Left ventricle myocardium superior (tissue), 1 donor: ENCODE measurements around the gene CIAO3. TPM values are rescaled to one million over a fixed set of nuclear protein-coding genes. Genes with fewer than 3 reads are reported as not detected.
"Not testable (repeated sequence)": the region's sequence is repeated elsewhere in the genome, so short reads cannot be mapped to it uniquely, and the experiment has no call there.

ENCODE experiments used
- ATAC-seq: fragments of 200-7000 bp; cut with Tn5 transposase; one replicate; pipeline ENCODE4 v1.9.1; 2020; ENCODE audit warnings: mild to moderate bottlenecking, moderate library complexity
- DNase-seq: peaks from one replicate; pipeline ENCODE4 v3.0.0-alpha.2; 2020
- intact Hi-C: fragments of 100-400 bp; cut with micrococcal nuclease; formaldehyde crosslinking; loops from one replicate; pipeline ENCODE4 v1.11.0; 2022
- total RNA-seq: library from RNA; stranded (reverse); fragmentation: NEBNext Ultra II Directional; extraction: Animal tissue kit (Norgen Biotek cat#: 25700); gene quantifications from one replicate; pipeline ENCODE4 v1.2.1, GENCODE V29; 2021
- donor health status: DM: no; HTN: yes; CAD: no; lungs with severe emphysema.

CIAO3 gene
- total RNA-seq, 1 donor from 2014 or later, result 34.5 TPM

DNA sequence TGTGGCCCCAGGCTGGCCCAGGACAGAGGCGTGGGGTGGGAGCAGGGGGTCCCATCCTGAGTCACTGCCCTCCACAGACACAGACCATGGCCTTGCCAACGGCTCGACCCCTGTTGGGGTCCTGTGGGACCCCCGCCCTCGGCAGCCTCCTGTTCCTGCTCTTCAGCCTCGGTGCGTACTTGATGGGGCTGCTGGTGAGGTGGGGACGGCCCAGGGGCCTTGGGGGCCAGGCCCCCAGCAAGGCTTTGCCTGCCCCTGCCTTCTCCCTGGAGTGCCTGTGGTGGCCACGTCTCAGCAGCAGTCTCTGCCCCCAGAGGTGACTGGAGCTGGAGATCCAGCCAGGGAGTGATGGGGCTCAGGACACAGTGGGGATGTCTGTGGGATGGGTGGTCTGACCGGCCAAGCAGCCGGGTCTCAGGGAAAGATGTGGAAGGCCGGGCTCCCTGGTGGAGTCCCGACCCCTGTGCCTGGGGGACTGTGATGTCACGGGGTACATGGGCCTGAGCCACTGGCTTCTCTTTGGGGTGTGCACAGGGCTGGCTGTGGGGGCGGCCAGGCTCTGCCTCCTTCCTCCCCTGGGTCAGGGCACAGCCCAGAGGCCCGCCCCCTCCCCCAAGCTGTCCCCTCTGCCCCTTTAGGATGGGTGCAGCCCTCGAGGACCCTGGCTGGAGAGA lies 21.9 kb upstream of the CIAO3 start:
- no peak for DNase-seq
- no peak for ATAC-seq
- intact Hi-C loops, result no loop called here

DNA sequence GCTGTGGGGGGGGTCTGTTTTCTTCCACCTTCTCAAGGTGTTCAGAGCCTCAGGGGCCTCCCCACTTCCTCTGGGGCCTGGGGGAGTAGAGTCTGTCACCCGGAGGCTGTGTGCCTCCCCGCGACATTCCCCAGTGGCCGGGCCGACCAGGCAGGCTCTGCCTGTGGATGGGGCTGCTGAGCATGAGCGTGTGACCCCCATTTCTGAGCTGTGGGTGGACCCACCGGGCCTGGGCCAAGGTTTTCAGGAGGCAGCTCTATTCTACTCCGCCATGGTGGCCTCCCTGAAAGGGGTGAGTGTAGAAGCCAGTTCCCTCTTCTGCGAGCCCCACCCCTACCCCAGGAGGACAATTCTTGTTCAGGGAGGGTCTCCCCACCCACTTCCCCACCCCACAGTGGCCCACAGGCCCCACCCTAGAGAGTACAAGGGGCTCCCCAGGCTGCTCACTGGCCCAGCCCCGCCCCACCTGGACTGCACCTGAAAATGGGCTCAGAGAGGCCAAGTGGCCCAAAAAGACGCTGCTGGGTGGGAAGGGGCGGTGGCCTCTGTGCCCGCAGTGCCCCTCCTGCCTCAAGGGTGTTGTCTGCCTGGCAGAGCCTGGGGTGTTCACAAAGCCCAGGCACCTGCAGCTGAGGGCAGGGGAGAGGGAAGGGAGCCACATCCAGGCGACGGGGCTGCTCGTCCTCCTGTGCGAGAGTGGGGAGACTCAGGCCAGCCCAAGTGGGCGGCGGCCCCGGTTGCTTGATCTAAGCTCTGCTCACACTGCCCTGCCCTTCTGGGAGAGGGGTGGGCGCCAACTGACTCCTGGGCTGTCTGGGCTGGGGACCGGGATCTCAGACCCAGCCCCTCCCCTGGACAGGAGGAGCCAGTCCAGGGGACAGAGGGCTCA lies 21.1 kb upstream of the CIAO3 start:
- DNase-seq (no peak), ATAC-seq (no peak)
- intact Hi-C loops, result no loop called here

DNA sequence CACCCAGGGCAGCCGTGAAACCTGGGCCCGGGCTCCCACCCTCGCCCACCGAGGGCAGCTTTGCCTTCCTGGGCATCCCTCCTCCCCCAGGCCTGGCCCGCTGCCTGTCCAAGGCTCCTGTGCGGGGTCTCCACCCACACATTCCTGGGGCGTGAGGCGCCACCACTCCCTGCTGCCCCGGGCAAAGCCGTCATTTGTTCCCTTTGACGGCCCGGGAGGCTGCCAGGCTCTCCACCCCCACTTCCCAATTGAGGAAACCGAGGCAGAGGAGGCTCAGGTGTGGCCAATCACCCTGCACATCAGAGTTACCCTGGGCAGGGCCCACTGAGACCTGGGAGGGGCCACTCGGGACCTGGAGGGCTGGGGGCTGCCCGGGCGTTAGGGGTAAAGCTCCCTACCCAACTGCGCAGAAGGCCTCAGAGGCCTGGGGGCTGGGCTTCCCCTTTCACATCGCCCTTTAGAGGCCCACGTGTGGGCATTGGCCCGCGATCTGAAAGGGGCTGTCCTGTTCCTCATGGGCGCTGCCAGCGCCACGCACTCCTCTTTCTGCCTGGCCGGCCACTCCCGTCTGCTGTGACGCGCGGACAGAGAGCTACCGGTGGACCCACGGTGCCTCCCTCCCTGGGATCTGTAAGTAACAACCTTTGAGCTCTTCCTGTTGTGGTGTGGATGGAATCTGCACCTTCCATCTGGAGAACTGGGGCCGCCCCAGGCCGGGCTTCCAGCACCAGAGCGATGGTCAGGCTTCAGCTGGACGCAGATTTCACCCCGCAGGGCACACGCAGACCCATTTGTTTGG lies 19.9 kb upstream of the CIAO3 start, which contains the start of gene MSLN:
Gene MSLN (plus strand): TSS at position 190 of the 799 bp plus-strand sequence. CDS start 1,947 bp downstream, outside the sequence.
- DNase-seq (no peak), ATAC-seq (peak; percentile 31)
- intact Hi-C loops, result no loop called here

DNA sequence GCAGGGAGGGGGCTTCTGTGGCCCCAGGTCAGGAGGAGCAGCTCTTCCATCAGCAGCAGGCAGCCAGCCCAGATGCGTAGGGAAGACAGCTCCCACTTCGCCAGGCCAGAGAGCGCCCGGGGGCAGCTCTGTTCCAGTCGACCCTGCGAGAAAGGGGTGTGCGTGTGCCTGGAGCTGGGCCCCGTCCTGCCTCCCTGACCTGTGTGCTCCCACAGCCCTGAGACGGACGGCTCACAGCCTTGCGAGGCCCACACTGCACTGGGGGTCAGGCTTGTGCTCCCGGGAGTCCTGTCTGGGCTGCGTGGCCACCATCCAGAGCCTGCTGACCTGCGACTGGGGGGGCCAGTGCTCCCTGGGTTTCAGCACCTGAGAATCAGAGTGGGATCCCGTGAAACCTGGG lies 19.3 kb upstream of the CIAO3 start:
- DNase-seq (no peak), ATAC-seq (no peak)
- intact Hi-C loops, result no loop called here

DNA sequence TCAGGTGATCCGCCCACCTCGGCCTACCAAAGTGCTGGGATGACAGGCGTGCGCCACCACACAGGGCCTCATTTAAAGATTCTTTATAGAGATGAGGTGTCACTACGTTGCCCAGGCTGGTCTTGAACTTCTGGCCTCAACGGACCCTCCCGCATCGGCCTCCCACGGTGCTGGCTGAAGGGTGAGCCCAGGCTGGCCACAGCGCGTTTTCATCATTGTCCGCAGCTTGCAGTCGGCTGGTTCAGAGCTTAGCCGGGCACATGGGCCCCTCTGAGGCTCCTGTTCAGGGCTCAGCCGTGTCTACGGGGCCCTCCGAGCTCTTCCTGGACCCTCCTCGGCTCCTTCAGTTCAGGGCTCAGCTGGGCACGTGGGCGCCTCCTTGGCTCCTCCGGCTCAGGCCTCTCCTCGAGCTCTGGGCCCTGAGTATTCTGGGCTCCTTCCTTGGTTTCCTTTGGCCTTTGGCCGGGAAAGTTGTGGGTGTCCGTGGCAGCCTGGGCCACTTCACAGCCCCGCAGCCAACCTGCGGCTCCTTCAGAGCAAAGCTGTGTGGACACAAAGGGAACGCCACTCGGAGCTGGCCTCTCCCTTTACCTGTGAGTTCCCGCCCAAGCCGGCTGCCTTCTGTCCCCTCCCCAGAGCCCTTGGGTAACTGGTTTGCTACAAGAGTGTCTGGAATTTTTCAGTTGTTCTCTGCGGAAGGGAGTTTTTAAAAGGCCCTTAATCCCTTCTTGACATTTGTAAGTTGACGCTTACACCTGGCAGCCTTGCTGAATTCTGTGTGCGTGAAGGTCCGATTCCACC lies 18.5 kb upstream of the CIAO3 start:
- intact Hi-C loops, result no loop called here
- no peak for DNase-seq
- no peak for ATAC-seq

DNA sequence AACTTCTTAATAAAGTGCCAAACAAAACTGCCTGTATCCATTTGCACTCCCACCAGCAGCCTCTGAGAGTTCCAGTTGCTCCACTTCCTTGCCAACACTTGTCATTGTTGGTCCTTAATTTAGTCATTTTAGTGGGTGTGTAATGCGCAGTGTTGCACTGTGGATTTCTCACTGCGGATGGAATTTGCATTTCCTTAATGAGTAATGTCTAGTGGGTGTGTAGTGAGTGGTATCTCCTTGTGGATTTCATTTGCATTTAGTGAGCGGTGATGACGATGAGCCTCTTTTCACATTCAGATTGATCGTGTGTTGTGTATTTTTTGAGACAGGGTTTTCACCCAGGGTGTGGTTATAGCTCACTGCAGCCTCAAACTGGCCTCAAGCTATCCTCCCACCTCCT lies 15.6 kb upstream of the CIAO3 start:
- intact Hi-C loops, result no loop called here
- DNase-seq (no peak), ATAC-seq (no peak)

DNA sequence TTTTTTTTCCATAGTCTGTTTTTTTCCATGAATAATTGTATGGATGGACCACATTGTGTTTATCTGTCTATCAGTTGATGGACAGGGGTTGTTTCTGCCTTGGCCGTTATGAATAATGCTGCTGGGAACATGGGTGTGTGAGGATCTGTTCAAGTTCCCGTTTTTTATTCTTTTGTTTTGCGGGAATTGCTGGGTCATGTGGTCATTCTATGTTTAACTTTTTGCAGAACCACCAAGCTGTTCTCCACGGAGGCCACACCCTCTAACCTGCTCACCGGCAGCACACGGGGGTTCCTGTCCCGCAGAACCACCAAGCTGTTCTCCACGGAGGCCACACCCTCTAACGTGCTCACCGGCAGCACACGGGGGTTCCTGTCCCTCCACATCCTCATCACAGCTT lies 13.9 kb upstream of the CIAO3 start:
- peak; percentile 51 for ATAC-seq
- DNase-seq, result no peak
- intact Hi-C loops, result no loop called here

DNA sequence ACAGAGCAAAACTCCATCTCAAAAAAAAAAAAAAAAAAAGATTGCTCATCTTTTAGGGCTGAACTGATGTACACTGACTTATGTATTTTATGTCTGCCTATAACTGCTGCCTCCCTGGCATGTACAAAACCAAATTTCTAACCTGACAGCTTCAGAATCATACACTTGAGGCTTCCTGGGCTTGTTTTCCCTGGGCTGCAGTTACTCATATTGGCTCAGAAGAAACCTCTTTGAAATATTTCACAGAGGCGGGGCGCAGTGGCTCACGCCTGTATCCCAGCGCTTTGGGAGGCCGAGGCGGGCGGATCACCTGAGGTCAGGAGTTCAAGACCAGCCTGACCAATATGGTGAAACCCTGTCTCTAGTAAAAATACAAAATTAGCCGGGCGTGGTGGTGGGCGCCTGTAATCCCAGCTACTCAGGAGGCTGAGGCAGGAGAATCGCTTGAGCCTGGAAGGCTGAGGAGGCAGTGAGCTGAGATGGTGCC lies 13.4 kb upstream of the CIAO3 start:
- intact Hi-C loops, ATAC-seq, DNase-seq: not testable (repeated sequence)

DNA sequence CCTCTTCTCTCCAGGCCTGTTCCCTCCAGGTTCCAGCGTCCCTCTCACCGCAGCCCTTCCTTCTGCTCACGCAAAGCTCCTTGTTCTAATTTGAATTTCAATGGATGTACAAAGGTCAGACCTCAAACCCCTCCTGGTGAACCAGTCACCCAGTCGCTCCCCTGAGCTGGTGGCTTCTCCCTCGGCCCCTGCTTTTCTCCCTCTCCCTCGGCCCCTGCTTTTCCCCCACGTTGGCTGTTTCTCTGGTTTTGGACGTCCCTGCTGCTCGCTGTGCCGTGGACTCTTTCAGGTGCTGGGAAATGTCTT lies 11.2 kb upstream of the CIAO3 start:
- intact Hi-C loops, result no loop called here
- DNase-seq, result no peak

DNA sequence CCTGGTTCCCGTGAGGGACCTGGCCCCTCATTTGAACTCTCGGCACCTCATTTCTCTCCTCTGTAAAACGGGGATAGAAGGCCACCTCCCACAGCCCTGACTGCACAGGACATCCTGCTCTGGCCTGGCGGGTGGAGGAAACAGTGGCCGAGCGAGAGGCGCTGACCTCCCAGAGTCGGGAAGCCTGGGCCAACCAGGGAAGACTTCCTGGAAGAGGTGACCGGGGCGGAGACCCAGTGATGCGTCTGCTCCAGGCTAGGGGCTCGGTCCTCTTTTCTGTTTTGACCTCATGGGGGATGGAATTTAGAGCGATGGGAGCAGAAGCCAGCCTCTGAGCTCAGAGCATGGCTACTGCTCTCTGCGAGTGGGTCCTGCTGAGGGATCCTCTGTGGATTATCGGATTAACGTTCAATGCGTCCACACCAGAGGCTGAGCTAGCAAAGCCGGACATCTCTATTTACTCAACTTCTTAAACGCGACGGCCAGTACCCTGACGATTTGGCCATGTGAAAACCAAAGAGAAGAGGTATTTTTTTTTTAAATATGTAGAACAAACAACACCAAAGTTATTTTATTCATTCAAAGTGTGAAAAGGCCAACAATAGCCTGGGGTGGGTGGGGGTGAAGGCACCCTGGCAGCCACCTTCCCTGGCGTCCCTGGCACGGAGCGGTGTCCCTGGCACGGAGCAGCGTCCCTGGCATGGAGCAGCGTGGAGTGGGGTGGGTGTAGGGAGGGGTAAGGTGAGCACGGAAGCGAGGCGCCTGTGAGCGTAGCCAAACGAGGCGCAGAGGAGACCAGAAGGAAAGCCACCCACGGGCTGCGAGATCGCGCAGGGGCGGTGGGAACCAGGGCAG lies 10.6 kb upstream of the CIAO3 start:
- DNase-seq, result peak; percentile 52
- intact Hi-C loops, result no loop called here
- peak; percentile 85 for ATAC-seq

More for the DNA sequence above, 11.2 kb upstream of the CIAO3 start:
- ATAC-seq, result no peak

DNA sequence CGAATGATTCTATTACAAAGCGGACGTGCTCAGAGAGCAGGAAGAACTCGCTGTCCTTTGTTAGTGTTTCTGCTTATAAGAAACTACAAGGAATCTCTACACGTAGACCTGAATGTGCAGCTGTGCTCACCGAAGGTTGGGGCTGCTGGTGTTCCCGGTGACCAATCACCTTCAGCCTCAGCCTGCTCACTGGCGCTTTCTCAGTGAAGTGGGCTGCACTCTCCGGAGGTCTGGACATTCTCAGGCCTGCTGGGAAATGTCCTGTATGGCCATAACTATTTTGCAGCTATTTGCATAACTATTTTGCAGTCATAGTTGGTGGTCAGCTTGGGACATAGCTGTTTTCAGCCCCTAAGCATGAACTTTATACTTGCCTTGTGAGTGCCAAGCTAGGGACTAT lies 9.7 kb upstream of the CIAO3 start:
- ATAC-seq (no peak), DNase-seq (no peak)
- intact Hi-C loops, result no loop called here

DNA sequence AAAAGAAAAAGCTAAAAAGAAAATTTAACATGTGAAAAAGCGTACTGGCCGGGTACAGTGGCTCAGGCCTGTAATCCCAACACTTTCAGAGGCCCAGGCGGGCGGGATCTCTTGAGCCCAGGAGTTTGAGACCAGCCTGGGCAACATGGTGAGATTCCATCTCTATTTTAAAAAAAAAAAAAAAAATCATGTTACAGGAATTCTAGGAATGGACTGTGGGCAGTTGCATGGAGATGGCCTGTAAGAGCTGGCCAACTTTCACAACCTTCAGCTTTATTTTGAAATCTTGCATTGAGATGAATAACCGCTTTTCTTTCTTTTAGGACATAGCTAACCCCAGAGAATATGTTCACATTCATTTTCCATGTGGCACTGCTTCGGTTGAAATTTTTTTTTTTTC lies 8.2 kb upstream of the CIAO3 start:
- ATAC-seq (no peak), DNase-seq (no peak)
- intact Hi-C loops, result no loop called here

DNA sequence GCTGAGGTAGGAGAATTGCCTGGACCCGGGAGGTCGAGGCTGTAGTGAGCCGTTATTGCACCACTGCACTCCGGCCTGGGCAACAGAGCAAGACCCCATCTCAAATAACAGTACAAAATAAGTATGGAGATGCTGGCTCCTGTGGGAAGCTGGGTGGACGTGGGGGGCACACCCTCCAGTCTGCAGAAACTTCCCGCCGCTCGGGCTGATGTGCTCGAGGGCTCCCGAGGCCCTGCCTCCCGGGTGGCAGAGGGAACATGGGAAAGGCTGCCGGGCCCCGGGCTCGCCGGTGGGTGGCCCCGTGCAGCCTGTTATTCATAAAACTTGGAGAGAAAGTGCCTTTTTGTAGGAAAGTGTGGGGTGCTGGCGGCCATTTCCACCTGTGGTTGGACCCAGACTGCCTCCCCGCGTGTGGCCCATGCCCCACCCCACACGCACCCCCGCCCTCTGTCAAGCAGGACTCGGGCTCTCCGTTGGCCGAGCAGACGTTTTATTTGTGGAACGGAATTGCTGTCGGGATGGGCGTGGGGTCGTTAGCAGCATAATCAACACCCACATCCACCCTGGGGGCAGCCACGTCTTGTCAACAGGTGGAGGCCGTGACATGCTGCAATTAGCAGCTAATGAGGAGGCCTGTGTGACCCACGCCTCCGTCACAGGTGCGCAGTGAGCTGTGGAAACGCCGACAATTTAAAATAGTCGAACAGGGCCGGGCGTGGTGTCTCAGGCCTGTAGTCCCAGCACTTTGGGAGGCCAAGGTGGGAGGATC lies 7.4 kb upstream of the CIAO3 start:
- intact Hi-C loops, result no loop called here
- DNase-seq, result no peak
- ATAC-seq, result no peak

DNA sequence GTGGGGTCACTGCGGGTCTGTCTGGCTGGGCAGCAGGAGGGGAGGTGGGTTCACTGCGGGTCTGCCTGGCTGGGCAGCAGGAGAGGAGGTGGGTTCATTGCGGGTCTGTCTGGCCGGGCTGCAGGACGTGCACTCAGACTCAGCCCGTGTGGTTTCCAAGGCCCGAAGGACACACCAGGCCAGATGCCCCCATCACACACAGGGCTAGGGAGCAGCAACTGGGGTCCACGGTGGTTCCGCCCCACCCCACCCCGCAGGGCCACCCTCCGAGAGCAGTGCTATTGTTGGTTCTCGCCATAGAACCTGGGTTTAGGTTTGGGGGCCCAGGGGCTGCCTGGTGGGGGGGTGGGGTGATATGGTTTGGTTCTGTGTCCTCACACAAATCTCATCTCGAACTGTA lies 5.8 kb upstream of the CIAO3 start:
- ATAC-seq (no peak), DNase-seq (no peak)
- intact Hi-C loops, result no loop called here

DNA sequence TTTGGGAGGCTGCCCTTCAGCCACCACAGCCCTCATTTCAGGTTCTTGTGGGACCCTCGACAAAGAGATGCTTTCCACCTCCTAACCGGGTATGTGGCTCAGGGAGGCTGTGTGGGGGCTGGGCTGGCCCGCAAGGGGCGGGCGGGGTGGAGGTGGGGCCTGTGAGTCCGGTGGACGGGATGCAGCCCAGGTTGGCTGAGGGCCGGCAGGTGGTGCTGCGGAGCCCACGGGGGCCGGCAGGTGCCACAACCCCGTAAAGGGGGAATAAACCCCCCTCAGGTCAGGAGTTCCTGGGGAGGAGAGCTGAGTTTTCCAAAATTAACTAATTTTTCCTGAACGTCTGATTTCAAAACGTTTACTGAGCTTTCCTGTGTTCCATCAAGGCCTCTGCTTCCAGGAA lies 4.9 kb upstream of the CIAO3 start:
- intact Hi-C loops, result no loop called here
- ATAC-seq (no peak), DNase-seq (no peak)

DNA sequence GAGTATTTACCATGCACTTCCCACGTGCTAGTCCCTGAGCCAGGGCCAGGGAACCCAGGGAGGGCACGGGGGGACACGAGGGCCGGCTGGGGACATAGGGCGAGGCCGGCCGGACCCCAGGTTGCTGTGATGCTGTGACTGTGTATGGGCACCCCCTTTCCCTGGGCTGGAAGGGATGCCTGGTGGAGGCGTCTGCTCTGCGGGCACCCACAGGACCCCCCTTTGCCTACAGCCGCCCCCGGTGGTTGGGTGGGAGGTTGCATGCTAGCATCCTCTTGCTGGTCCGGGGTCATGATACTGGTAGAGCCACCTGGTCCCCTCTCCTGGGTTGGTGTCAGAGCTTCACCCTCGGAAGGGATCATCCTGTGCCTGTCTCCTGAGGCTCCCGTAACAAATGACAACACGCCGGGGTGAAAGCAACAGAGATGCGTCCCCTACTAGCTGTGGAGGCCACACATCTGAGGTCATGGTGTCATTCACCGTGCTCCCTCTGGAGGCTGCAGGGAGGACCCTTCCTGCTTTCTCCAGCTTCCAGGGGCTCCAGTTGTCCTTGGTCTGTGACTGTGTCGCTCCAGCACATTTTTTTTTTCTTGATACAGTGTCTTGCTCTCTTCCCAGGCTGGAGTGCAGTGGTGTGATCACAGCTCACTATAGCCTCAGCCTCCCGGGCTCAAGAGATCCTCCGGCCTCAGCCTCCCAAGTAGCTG lies 3.1 kb upstream of the CIAO3 start:
- DNase-seq (no peak), ATAC-seq (no peak)
- intact Hi-C loops, result no loop called here

DNA sequence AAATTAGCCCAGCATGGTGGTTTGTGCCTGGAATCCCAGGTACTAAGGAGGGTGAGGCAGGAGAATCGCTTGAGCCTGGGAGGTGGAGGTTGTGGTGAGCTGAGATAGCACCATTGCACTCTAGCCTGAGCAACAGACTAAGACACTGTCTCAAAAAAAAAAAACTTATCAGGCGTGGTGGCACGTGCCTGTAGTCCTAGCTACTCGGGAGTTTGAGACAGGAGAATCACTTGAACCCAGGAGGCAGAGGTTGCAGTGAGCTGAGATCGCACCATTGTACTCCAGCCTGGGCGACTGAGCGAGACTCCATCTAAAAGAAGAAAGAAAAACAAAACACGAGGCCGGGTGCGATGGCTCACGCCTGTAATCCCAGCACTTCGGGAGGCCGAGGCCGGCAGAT lies 2.1 kb upstream of the CIAO3 start:
- DNase-seq, ATAC-seq, intact Hi-C loops: not testable (repeated sequence)
